ENCODE results near the gene CDC20. TPM values are rescaled to one million over a fixed set of nuclear protein-coding genes. Genes with fewer than 3 reads are reported as not detected.
"Not testable (repeated sequence)": the region's sequence is repeated elsewhere in the genome, so short reads cannot be mapped to it uniquely, and the experiment has no call there.

The CDC20 gene
- total and polyA plus RNA-seq, 2 of the 4 experiments (the other 2 are of a cell fraction): 103 to 107 TPM

GRCh38 chr1:43400441-43400840 lies 41.7 kb downstream of the CDC20 start:
- BruUV-seq (replicated peaks); H3K56ac ChIP-seq (ENCODE audit: extremely low read depth, insufficient read depth, low read length); H3K4me1 ChIP-seq (ENCODE audit: control insufficient read depth, insufficient read depth, low read length); H3K4ac ChIP-seq (ENCODE audit: low read depth, low read length); H4K20me1 ChIP-seq (ENCODE audit: insufficient read depth, low read length); H3K9me3 ChIP-seq (ENCODE audit: control insufficient read depth, insufficient read depth, low read length); intact Hi-C loops (cut with micrococcal nuclease); dilution Hi-C loops (cut with HindIII; ENCODE audit: low sequenced_read_pairs, unreplicated experiment); H2BK15ac ChIP-seq (ENCODE audit: low read depth, low read length); H2AK5ac ChIP-seq (ENCODE audit: low read depth, low read length); H3K27ac ChIP-seq (ENCODE audit: insufficient read depth, low read length); H3K23ac ChIP-seq (ENCODE audit: low read depth, low read length); H3K4me2 ChIP-seq (ENCODE audit: low read depth, low read length); H3K14ac ChIP-seq (replicated peaks; ENCODE audit: low read depth, low read length); H3K18ac ChIP-seq (ENCODE audit: low read depth, low read length); H2BK120ac ChIP-seq (ENCODE audit: low read depth, low read length); H2AFZ ChIP-seq (replicated peaks; ENCODE audit: low read length, poor library complexity); H3K9ac ChIP-seq (ENCODE audit: low read depth, low read length); H2AK9ac ChIP-seq (replicated peaks; ENCODE audit: low read depth, low read length, poor library complexity); H2BK5ac ChIP-seq (ENCODE audit: low read depth, low read length, poor library complexity, severe bottlenecking); H4K5ac ChIP-seq (ENCODE audit: low read depth, low read length); POLR2A ChIA-PET (ENCODE audit: unreplicated experiment); H2BK20ac ChIP-seq (ENCODE audit: low read depth, low read length); H4K8ac ChIP-seq (ENCODE audit: low read depth in 2 of 2, low read length in 2 of 2); ATAC-seq (ENCODE audit: low read depth); DNase-seq; H4K91ac ChIP-seq (ENCODE audit: insufficient read depth, low read depth, low read length); H3K4me3 ChIP-seq (ENCODE audit: insufficient read depth, low read depth, low read length); H3K9me1 ChIP-seq (ENCODE audit: insufficient read depth, low read length); H3K27me3 ChIP-seq (ENCODE audit: control insufficient read depth, insufficient read depth, low read length): not testable (repeated sequence)
- CTCF ChIA-PET: interaction anchor here (1.4 kb wide), 1 partner anchor 10 kb away, joined by 4 read pairs; no protein-coding TSS in a partner anchor
- Histone ChIP-seq H3K36me3 (ENCODE audit: control insufficient read depth, insufficient read depth, low read length) (peaks cover 20% of the 10 kb centered on the region), H3K79me1 (ENCODE audit: low read depth in 1 of 2, low read length in 2 of 2) (peaks cover 40 to 66% of the 10 kb centered on the region in 2 experiments)
- in situ Hi-C loops (cut with MboI; ENCODE audit: low sequenced_read_pairs): loop anchor here (25.0 kb wide), 1 partner anchor 488 kb away; no protein-coding TSS in a partner anchor
- WGBS, 2 experiments (ENCODE audit: extremely low coverage in 2 of 2, insufficient read length in 1 of 2): no CpG with 5 or more reads among the region's 9 CpGs

Data from IMR-90 (cell line).